VCaP (cell line): ENCODE results near the gene TMEM250.

Experiments used
- H3K27ac ChIP-seq: fragments of 450-650 bp; 2 replicates; pipeline ENCODE4 v1.5.1; 2017
- TF ChIP-seq, protein P1 (sequence below): fragments of 450-650 bp; conservative IDR thresholded peaks from 2 replicates; pipeline ENCODE4 v1.5.1; 2017; ENCODE audit warnings: mild to moderate bottlenecking, moderate library complexity

The TMEM250 gene

GRCh38 chr9:136084063-136084944, 34.4 kb downstream of the TMEM250 start:
- TF ChIP-seq, protein P1, sequence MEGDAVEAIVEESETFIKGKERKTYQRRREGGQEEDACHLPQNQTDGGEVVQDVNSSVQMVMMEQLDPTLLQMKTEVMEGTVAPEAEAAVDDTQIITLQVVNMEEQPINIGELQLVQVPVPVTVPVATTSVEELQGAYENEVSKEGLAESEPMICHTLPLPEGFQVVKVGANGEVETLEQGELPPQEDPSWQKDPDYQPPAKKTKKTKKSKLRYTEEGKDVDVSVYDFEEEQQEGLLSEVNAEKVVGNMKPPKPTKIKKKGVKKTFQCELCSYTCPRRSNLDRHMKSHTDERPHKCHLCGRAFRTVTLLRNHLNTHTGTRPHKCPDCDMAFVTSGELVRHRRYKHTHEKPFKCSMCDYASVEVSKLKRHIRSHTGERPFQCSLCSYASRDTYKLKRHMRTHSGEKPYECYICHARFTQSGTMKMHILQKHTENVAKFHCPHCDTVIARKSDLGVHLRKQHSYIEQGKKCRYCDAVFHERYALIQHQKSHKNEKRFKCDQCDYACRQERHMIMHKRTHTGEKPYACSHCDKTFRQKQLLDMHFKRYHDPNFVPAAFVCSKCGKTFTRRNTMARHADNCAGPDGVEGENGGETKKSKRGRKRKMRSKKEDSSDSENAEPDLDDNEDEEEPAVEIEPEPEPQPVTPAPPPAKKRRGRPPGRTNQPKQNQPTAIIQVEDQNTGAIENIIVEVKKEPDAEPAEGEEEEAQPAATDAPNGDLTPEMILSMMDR: no peak
- no peak overlapping the region for H3K27ac ChIP-seq

DNA sequence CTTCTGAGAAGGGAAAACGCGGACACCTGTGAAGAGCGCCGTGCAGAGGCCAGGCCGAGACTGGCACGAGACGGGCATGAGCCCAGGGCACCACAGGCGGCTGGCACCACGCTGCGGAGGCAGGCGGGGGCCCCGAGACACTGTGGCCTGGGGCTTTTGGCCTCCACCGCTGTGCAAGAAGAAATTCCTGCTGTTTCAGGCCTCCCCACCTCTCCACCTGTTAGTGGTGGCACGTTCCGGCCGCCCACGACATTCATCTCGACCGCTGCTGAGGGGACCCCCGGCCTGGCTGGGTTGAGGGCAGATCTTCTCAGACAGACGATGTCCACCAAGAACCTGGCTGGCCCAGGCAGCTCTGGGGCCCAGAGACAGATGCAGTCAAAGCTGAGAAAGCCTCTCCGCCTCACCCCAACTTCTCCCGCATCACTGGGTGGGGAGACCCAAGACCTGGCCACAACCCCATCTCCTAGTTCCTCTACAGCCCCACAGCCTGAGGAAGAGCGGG, 35.1 kb downstream of the TMEM250 start:
- no peak overlapping the region for H3K27ac ChIP-seq
- TF ChIP-seq, protein P1: no peak

DNA sequence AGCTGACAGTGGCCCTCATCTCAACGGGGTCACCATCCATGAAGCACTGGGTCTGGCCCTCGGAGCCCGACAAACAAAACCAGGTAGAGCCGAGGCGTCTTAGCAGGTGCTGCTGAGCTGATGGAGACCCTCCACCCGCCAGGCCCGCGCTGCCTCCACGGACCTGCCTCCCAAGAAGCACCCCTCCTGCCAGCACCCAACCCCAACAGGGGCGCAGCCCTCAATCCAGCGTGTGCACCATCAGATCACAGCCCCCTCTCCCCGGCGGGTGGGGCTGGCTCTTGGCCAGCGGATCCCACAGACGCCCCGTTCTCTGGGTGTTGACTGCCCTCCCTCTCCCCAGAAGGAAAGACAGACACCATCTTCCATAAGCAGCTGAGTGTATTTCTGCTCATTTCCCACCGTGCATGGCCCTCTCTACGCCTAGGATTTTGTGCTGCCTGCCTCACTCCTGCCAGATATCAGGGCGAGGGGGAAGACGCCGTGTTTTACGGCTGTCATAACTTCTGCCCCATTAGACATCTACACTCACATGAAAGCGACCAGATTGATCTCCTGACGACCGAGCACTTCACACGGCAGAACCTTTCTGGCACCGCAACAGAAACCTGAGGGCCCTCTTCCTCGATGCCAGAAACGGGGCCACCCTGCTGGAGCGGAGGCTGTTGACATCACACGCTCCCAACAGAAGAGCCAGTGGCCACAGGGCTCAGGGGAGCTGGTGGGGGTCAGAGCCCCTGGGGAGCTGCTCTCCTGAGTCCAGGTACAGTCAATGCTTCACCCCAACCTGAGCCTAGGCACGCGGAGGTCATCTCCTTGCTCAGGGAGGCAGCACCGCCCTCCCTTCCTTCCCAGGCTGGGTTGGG, 35.9 kb downstream of the TMEM250 start:
- TF ChIP-seq, protein P1: no peak
- no peak overlapping the region for H3K27ac ChIP-seq

- H3K27ac ChIP-seq: peak overlapping the region; percentile 51
- TF ChIP-seq, protein P1: no peak
Observed at GRCh38 chr9:136081826-136082495, 36.7 kb downstream of the TMEM250 start.

DNA sequence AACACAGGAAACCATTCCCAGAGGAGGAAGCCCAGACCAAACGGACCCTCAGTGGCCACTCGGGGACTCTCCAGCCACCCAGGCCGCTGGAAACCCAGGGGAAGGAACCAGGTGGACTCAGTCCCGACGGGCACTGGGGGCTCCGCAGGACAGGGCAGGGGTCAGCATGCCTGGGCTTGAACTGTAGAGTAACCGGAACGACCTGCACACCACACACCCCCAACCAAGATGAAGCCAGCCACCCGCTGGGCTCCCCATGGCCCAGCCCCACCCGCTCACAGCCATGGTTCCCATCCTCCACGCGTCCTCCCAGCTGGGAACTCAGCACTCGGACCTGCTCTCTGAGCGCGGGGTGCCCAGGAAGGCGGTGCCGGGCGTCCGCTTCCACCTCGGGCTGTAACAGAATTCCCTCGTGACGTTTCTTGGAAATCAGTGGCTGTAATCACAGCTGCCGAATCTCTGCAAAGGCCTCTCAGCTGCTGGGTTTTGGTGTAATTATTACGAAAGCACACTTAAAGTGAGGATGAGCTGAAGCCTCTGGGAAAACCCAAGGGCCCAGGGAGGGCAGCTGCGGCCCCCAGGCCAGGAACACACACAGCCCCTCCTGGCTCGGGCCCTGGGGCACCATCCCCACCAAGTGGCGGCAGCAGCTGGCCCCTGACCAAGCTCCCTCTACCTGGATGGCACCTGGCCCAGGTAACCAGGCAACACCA, 37.4 kb downstream of the TMEM250 start:
- TF ChIP-seq, protein P1: no peak
- H3K27ac ChIP-seq: peak overlapping the region; percentile 51

GRCh38 chr9:136080716-136081112, 38.0 kb downstream of the TMEM250 start:
- peak overlapping the region; percentile 51 for H3K27ac ChIP-seq
- TF ChIP-seq, protein P1: no peak
